22Rv1 (cell line): Measurements from ENCODE around the gene RECQL.

Experiments used
- H3K27ac ChIP-seq: fragments of 450-650 bp; 2 replicates; pipeline ENCODE4 v1.5.1; 2017
- CTCF ChIP-seq: fragments of 450-650 bp; IDR thresholded peaks from 2 replicates; pipeline ENCODE4 v1.5.1; 2017; ENCODE audit warnings: mild to moderate bottlenecking
- ZFX ChIP-seq: fragments of 450-650 bp; IDR thresholded peaks from 2 replicates; pipeline ENCODE4 v1.6.1; 2017; ENCODE audit warnings: antibody characterized with exemption, borderline replicate concordance

The RECQL gene

DNA sequence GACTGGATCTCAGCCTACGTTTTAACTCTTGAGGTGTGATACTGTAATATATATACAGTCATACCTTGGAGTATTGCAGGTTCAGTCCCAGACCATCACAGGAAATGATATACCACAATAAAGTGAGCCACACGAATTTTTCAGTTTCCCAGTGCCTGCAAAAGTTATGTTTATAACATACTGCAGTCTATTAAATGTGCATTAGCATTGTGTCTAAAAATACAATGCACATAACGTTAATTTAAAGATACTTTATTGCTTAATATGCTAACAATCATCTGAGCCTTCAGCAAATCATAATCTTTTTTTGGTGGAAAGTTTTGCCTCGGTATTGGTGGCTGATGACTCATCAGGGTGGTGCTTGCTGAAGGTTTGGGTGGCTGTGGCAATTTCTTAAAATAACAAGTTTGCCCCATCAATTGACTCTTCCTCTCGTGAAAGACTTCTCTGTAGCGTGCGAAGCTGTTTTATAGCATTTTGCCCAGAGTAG is 45.1 kb downstream of the RECQL start:
- no peak for TF ChIP-seq ZFX
- TF ChIP-seq CTCF: no peak

GRCh38 chr12:21453312-21453852 is 48.1 kb downstream of the RECQL start:
- no peak overlapping the region for H3K27ac ChIP-seq
- no peak for TF ChIP-seq ZFX
- no peak for TF ChIP-seq CTCF

More for the DNA sequence above, 45.1 kb downstream of the RECQL start:
- H3K27ac ChIP-seq: no peak overlapping the region

GRCh38 chr12:21451529-21451928 is 49.9 kb downstream of the RECQL start:
- TF ChIP-seq ZFX (no peak), CTCF (peak; percentile 30)
- H3K27ac ChIP-seq: no peak overlapping the region

DNA sequence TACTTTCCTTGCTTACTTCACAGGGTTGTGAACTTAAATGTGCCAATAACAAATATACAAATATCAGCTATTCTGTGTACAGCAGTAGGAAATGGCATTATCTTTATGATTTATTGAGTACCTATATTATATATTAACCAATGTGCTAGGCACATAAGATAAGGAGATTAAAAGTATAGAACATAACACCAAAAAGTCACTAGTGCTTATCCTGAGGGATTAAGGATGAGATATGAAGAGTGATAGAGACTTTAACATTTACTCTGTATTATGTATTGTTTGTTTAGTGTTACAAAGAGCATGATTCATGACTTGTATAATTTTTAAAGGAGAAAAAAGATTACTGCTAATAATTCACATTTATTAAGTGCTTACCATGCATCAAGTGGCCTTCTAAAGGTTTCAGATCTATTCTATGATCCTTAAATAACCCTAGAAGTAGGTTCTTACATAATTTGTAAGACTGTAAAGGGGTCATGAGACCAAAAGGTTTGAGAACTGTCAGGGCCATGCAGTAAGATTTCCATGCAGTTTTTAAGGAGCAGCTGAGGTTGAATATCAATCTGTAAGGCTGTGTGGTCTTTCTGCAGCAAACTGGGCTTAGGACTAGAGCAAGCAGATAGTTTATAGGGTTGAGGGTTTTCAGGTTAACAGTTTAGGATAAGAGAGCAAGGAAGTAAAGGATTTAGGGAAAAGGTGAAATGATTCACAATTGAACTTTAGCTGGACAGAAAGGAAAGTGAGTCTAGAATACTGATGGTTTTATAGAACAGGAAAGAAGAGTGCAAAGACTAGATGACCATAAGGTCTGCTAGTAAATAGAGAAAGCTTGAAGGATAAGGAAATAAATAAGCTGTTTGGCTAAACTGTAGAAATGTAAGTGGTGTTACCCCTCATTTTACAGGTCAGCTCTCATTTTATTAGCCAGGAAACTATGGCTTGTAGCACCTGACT is 57.0 kb downstream of the RECQL start:
- no peak overlapping the region for H3K27ac ChIP-seq
- no peak for TF ChIP-seq ZFX

- TF ChIP-seq CTCF: no peak
- TF ChIP-seq ZFX: no peak
- H3K27ac ChIP-seq: no peak overlapping the region
Observed at GRCh38 chr12:21439347-21439746, 62.1 kb downstream of the RECQL start.

- H3K27ac ChIP-seq: peak overlapping the region; percentile 87
Observed at GRCh38 chr12:21438643-21439042, 62.8 kb downstream of the RECQL start.

DNA sequence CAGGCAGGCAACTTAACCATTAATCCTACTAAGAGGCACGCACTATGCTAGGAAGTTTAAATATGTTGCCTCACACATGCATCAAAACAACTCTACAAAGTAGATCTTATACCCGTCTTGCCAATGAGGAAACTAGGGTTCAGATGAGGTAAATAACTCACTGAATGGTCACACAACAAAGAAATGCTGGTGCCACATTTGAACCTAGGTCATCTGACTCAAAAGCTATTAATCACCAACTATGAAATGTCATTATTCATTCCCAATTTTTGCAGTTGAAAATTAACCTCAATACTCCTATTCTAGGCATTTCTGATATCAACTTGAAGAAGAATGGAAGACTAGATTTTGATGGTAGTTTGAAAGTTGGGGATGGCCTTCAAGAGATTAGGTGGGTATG is 66.7 kb downstream of the RECQL start:
- no peak overlapping the region for H3K27ac ChIP-seq
- TF ChIP-seq CTCF: no peak
- TF ChIP-seq ZFX: no peak

More at GRCh38 chr12:21438643-21439042, 62.8 kb downstream of the RECQL start:
- TF ChIP-seq CTCF (no peak), ZFX (no peak)
